Activated T-helper 17 cell treated with anti-CD3 and anti-CD28 coated beads, Interleukin-2, amount 50 U/mL, for 72 hours (primary cell): ENCODE measurements around the gene MAG. TPM values are rescaled to one million over a fixed set of nuclear protein-coding genes. Genes with fewer than 3 reads are reported as not detected.
"Not testable (repeated sequence)": the region's sequence is repeated elsewhere in the genome, so short reads cannot be mapped to it uniquely, and the experiment has no call there.

Experiments
- ATAC-seq: fragments of 150-1000 bp; cut with Tn5 transposase; replicated peaks from 2 replicates; pipeline ENCODE4 v1.10.0; 2021; ENCODE audit warnings: mild to moderate bottlenecking, moderate library complexity
- H3K27ac Mint-ChIP-seq: one replicate; pipeline ENCODE4 v1.8.0; 2022; ENCODE audit warnings: mixed read lengths
- H3K27me3 Mint-ChIP-seq: one replicate; pipeline ENCODE4 v1.8.0; 2022; ENCODE audit warnings: mixed read lengths
- H3K36me3 Mint-ChIP-seq: one replicate; pipeline ENCODE4 v1.8.0; 2022; ENCODE audit warnings: low read depth, mild to moderate bottlenecking, mixed read lengths
- H3K4me1 Mint-ChIP-seq: one replicate; pipeline ENCODE4 v1.8.0; 2022; ENCODE audit warnings: mixed read lengths
- H3K4me3 Mint-ChIP-seq: one replicate; pipeline ENCODE4 v1.8.0; 2022; ENCODE audit warnings: mild to moderate bottlenecking, mixed read lengths
- H3K9me3 Mint-ChIP-seq: one replicate; pipeline ENCODE4 v1.8.0; 2022; ENCODE audit warnings: mixed read lengths
- total RNA-seq, 2 donors: library from RNA; stranded (reverse); gene quantifications; one replicate each; pipeline ENCODE4 v1.2.3, GENCODE V29; 2022

MAG gene
- total RNA-seq, 2 donors from 2014 or later: 0.24 to 0.50 TPM

- H3K27ac Mint-ChIP-seq, H3K4me3 Mint-ChIP-seq, ATAC-seq, H3K27me3 Mint-ChIP-seq, H3K36me3 Mint-ChIP-seq, H3K9me3 Mint-ChIP-seq, H3K4me1 Mint-ChIP-seq: not testable (repeated sequence)
These were observed 6.5 kb upstream of the MAG start for GRCh38 chr19:35285465-35285864.

- not testable (repeated sequence) for H3K4me3 Mint-ChIP-seq, H3K27ac Mint-ChIP-seq, ATAC-seq, H3K9me3 Mint-ChIP-seq, H3K27me3 Mint-ChIP-seq, H3K36me3 Mint-ChIP-seq, H3K4me1 Mint-ChIP-seq
These were observed 5.9 kb upstream of the MAG start for GRCh38 chr19:35286101-35286500.

- no peak overlapping the region for H3K4me3 Mint-ChIP-seq
- no peaks in the 10 kb centered on the region for H3K9me3 Mint-ChIP-seq
- H3K4me1 Mint-ChIP-seq: no peaks in the 10 kb centered on the region
- no peak overlapping the region for H3K27ac Mint-ChIP-seq
- H3K27me3 Mint-ChIP-seq: peaks cover 4% of the 10 kb centered on the region
- no peak for ATAC-seq
- no peaks in the 10 kb centered on the region for H3K36me3 Mint-ChIP-seq
These were observed 4.2 kb upstream of the MAG start for GRCh38 chr19:35287713-35288112.

- Mint-ChIP-seq H3K9me3 (no peaks in the 10 kb centered on the region), H3K27ac (no peak overlapping the region), H3K4me1 (no peaks in the 10 kb centered on the region), H3K4me3 (no peak overlapping the region), H3K27me3 (peaks cover 2% of the 10 kb centered on the region), H3K36me3 (no peaks in the 10 kb centered on the region)
- no peak for ATAC-seq
These were observed 3.6 kb upstream of the MAG start for GRCh38 chr19:35288331-35288730.

- no peak overlapping the region for H3K4me3 Mint-ChIP-seq
- H3K9me3 Mint-ChIP-seq: no peaks in the 10 kb centered on the region
- no peaks in the 10 kb centered on the region for H3K27me3 Mint-ChIP-seq
- no peak overlapping the region for H3K27ac Mint-ChIP-seq
- no peaks in the 10 kb centered on the region for H3K36me3 Mint-ChIP-seq
- ATAC-seq: no peak
- H3K4me1 Mint-ChIP-seq: no peaks in the 10 kb centered on the region
These were observed 3.1 kb upstream of the MAG start for GRCh38 chr19:35288906-35289305.

GRCh38 chr19:35290381-35291127 is 1.4 kb upstream of the MAG start:
- no peaks in the 10 kb centered on the region for H3K27me3 Mint-ChIP-seq

GRCh38 chr19:35291259-35291658 is 702 bp upstream of the MAG start:
- ATAC-seq: no peak
- Mint-ChIP-seq H3K36me3 (no peaks in the 10 kb centered on the region), H3K27me3 (no peaks in the 10 kb centered on the region), H3K4me3 (no peak overlapping the region), H3K9me3 (no peaks in the 10 kb centered on the region), H3K27ac (no peak overlapping the region), H3K4me1 (no peaks in the 10 kb centered on the region)

More at GRCh38 chr19:35290381-35291127, 1.4 kb upstream of the MAG start:
- Mint-ChIP-seq H3K4me1 (no peaks in the 10 kb centered on the region), H3K9me3 (no peaks in the 10 kb centered on the region), H3K4me3 (no peak overlapping the region), H3K27ac (no peak overlapping the region), H3K36me3 (no peaks in the 10 kb centered on the region)
- no peak for ATAC-seq

GRCh38 chr19:35292421-35293362 is 731 bp downstream of the MAG start:
- Mint-ChIP-seq H3K4me3 (no peak overlapping the region), H3K27me3 (no peaks in the 10 kb centered on the region), H3K9me3 (no peaks in the 10 kb centered on the region), H3K36me3 (no peaks in the 10 kb centered on the region), H3K4me1 (no peaks in the 10 kb centered on the region), H3K27ac (no peak overlapping the region)
- no peak for ATAC-seq

GRCh38 chr19:35293363-35293739 is 1.4 kb downstream of the MAG start:
- ATAC-seq: no peak
- H3K36me3 Mint-ChIP-seq: no peaks in the 10 kb centered on the region
- H3K27ac Mint-ChIP-seq: no peak overlapping the region
- H3K4me3 Mint-ChIP-seq: no peak overlapping the region
- no peaks in the 10 kb centered on the region for H3K9me3 Mint-ChIP-seq
- no peaks in the 10 kb centered on the region for H3K4me1 Mint-ChIP-seq
- no peaks in the 10 kb centered on the region for H3K27me3 Mint-ChIP-seq

GRCh38 chr19:35293808-35294207 is 1.8 kb downstream of the MAG start:
- Mint-ChIP-seq H3K36me3 (no peaks in the 10 kb centered on the region), H3K9me3 (no peaks in the 10 kb centered on the region), H3K27me3 (no peaks in the 10 kb centered on the region), H3K27ac (no peak overlapping the region), H3K4me1 (no peaks in the 10 kb centered on the region), H3K4me3 (no peak overlapping the region)
- no peak for ATAC-seq

GRCh38 chr19:35294328-35294727 is 2.4 kb downstream of the MAG start:
- no peak for ATAC-seq
- no peaks in the 10 kb centered on the region for H3K27me3 Mint-ChIP-seq
- no peak overlapping the region for H3K4me3 Mint-ChIP-seq
- H3K4me1 Mint-ChIP-seq: no peaks in the 10 kb centered on the region
- H3K9me3 Mint-ChIP-seq: no peaks in the 10 kb centered on the region
- no peaks in the 10 kb centered on the region for H3K36me3 Mint-ChIP-seq
- no peak overlapping the region for H3K27ac Mint-ChIP-seq

GRCh38 chr19:35294859-35295791 is 3.2 kb downstream of the MAG start:
- no peak for ATAC-seq
- Mint-ChIP-seq H3K27me3 (no peaks in the 10 kb centered on the region), H3K9me3 (no peaks in the 10 kb centered on the region), H3K27ac (no peak overlapping the region), H3K36me3 (no peaks in the 10 kb centered on the region), H3K4me1 (no peaks in the 10 kb centered on the region), H3K4me3 (peak overlapping the region; percentile 10)

GRCh38 chr19:35295792-35296462 is 4.0 kb downstream of the MAG start:
- H3K4me3 Mint-ChIP-seq: peak overlapping the region; percentile 10
- H3K27ac Mint-ChIP-seq: no peak overlapping the region
- no peaks in the 10 kb centered on the region for H3K9me3 Mint-ChIP-seq
- H3K36me3 Mint-ChIP-seq: no peaks in the 10 kb centered on the region
- H3K4me1 Mint-ChIP-seq: no peaks in the 10 kb centered on the region
- H3K27me3 Mint-ChIP-seq: no peaks in the 10 kb centered on the region
- ATAC-seq: peak; percentile 60
